Germinal center (tissue), 1 donor: ENCODE results near the gene EIF3L.

Experiments used
- DNase-seq: peaks from one replicate; pipeline ENCODE4 v3.0.0; 2012; ENCODE audit warnings: mixed read lengths, low spot score

The EIF3L gene

GRCh38 chr22:37855462-37855861 lies 6.2 kb downstream of the EIF3L start:
- DNase-seq = no peak

- no peak for DNase-seq
Observed at GRCh38 chr22:37860796-37861421, 11.7 kb downstream of the EIF3L start.

GRCh38 chr22:37862570-37863325 lies 13.5 kb downstream of the EIF3L start:
- DNase-seq = no peak

- DNase-seq = no peak
Observed at GRCh38 chr22:37865510-37865909, 16.3 kb downstream of the EIF3L start.

GRCh38 chr22:37870273-37870672 lies 21.1 kb downstream of the EIF3L start:
- no peak for DNase-seq

- no peak for DNase-seq
Observed at GRCh38 chr22:37880668-37881440, 31.6 kb downstream of the EIF3L start.

GRCh38 chr22:37884420-37884819 lies 35.2 kb downstream of the EIF3L start:
- no peak for DNase-seq

DNA sequence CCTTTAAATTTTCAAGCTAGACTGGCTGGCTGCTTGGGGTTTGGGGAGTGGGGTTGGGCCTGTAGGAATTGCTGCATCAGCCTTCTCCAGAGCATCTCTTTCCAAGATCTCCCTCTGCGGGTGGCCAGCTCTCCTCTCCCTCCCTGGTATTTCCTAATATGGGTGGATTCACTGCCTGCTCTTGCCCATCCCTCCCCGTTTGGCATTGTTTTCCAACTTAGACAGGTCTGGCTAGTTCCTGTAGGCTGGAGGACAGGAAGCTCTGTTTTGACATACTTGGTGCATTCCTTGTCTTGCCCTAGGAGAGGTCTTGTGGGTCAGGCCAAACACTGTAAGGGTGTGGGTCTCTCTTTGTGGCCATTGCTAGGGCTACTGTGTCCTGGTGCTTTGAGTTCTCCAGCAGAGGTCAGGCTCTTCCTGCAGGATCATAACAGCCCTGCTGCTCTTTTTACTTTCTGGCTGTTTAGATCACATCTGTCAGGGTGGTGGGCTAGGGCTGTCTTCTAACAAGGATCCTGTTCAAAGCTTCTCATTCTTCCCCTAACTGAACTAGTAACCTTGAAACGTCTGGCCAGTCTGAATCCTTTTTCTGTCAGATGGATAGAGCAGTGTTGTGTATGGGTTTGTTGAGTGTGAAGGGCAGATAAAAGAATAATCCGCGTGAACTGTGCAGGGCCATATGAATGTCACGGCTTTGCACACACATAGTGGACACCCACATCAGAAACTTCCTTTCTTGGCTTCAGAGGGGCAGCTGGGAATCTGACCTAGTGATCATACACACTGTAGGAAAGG lies 38.6 kb downstream of the EIF3L start:
- no peak for DNase-seq

DNA sequence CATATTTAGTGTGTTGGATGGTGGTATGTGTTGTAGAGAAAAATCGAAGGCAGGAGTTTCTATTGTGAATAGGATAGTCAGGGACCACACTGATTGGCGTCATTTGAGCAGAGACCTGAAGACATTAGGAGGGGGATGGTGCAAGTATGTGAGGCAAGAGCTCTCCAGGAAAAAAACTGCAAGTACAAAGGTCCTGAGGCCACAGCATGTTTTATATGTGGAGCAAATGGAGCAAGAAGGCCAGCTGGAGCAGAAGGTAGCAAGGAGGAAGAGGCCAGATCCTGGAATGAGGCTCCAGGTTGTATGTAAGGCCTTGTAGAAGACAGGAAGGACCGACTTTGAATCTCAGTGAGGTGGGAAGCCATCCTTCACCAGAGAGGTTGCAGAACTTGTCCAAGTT lies 42.7 kb downstream of the EIF3L start:
- DNase-seq = no peak

DNA sequence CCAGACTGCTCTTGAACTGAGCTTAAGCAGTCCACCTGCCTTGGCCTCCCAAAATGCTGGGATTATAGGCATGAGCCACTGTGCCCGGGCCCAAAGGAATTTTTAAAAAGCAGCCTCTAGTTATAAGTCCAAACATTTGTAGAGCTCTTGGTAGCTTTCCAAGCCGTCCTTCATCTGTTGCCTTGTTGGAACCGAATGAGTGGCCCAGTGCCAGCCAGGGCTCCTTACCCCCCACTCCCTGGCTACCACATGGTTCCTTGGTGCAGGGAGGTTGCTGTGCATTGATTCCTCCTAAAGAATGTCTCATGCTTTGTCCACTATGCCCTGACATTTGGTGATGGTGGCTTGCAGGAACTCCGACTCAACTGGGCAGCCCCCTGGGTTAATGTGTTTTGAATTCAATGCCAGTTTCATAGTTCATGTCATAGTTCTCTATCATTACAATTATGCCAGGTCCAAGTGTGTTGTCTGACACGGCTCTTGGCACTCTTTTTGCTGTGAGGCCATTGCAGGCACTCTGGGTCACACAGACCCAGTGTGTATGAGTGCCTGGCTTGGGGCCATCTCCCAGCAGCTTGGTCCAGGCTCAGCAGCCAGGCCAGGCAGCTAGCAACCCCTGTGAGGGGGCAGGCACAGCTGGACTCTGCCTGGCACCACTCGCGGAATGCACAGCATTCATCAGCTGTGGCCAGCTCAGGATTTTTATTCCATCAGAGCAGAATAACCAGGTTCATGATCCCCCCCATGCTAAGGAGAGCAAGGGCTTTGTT lies 43.5 kb downstream of the EIF3L start:
- DNase-seq = no peak

DNA sequence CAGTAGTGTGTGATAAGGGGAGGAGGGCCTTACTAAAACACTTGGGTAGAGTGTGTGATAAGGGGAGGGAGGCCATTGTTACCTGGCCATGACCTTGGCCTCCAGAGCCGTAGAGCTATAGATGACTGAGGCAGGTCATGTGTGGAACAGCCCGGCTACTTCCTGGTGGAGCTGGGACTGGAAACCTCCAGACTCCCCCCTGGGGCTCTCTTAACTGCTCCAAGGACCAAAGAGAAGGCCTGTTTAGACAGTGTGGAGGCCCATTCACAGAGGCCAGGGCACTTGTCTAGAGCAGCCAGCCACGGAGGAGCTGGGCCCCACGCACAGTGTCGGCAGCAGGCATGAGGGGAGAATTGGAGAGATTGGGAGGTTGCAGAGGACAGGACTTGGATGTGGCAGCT lies 44.4 kb downstream of the EIF3L start:
- DNase-seq = no peak

DNA sequence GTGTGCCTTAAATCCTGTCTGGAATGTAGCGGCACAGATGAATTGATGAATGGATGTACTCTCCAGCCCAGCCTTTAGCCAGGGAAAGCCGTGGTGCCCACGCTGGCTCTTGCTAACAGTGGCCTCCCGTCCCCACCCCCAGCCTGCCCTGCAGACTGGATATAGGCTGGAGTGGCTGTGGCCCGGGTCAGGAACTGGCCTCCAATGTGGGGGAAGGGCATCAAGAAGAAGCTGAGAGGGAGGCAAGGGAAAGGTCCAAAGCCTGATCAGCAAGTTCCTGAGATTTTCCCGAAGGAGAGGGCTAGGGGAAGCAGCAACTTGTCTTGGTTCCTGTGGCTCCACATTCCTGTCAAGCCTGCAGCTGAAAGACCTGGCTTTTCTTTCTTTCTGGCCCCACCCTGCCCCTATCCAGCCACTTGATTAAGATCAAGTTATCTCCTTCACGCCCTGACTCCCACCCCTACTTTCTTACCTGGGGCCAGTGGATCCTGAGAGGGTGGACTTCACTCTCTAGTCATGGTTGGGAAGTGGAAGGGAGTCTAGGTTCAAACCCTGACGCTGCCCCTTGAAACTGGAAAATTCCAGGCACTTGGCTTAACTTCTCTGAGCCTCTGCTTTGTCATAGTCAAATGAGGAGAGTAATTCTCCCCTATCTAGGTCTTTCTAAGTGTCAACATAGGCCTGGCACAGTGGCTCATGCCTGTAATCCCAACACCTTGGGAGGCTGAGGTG lies 45.9 kb downstream of the EIF3L start:
- DNase-seq = no peak

- peak; percentile 52 for DNase-seq
Observed at GRCh38 chr22:37896181-37896592, 47.0 kb downstream of the EIF3L start.

- DNase-seq = no peak
Observed at GRCh38 chr22:37896939-37897338, 47.7 kb downstream of the EIF3L start.

- DNase-seq = no peak
Observed at GRCh38 chr22:37897807-37898206, 48.6 kb downstream of the EIF3L start.

GRCh38 chr22:37898441-37899181 lies 49.4 kb downstream of the EIF3L start:
- DNase-seq = no peak

- no peak for DNase-seq
Observed at GRCh38 chr22:37904572-37905533, 55.6 kb downstream of the EIF3L start.

GRCh38 chr22:37905534-37906363 lies 56.5 kb downstream of the EIF3L start, which contains the start of gene MICALL1:
TSS of gene MICALL1 (plus strand) at chr22:37906297. CDS start at chr22:37906423, 126 bp downstream.
- DNase-seq = peak; percentile 87
